AG08395 (cell line): ENCODE measurements around the gene LRRN4CL.

Source experiments
- DNase-seq: peaks from one replicate; pipeline ENCODE4 v3.0.0; 2012; ENCODE audit warnings: mixed read lengths, low spot score

LRRN4CL gene

DNA sequence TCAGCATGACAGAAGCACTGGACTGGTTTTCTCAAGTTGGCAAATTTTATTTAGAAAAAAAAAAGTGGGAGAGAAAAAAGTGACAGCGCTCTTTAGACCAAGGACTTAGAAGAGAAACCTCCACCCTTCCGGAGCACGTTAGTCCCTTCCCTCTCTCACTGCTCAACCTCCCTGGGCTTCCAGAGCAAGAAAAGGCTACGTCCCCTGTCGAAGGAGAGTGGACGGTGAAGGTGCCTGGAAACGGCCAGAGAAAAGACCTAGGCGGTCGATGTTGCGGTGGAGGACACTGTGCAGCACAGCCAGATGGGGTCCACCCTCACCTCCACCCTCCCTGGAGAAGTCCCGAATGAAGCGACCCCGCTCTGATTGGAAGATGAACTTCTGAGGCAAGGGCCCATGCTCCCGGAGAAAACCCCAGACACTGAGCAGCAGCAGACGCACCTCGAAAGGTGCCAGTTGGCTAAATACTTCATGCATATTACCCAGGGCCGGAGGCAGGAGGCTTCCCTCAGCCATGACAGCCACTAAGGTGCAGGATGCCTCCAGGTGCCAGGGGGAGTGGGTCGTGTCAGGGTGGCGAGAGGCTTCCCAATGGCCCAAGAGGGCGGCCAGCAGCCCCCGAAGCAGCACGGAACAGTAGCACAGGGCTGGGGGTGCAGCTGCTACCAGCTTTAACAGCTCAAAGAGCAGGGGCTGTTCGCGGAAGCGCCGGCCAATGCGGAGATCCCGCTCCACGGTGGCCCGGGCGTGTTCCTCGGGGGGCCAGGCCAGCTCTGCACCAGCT lies 42.3 kb downstream of the LRRN4CL start:
- no peak for DNase-seq

DNA sequence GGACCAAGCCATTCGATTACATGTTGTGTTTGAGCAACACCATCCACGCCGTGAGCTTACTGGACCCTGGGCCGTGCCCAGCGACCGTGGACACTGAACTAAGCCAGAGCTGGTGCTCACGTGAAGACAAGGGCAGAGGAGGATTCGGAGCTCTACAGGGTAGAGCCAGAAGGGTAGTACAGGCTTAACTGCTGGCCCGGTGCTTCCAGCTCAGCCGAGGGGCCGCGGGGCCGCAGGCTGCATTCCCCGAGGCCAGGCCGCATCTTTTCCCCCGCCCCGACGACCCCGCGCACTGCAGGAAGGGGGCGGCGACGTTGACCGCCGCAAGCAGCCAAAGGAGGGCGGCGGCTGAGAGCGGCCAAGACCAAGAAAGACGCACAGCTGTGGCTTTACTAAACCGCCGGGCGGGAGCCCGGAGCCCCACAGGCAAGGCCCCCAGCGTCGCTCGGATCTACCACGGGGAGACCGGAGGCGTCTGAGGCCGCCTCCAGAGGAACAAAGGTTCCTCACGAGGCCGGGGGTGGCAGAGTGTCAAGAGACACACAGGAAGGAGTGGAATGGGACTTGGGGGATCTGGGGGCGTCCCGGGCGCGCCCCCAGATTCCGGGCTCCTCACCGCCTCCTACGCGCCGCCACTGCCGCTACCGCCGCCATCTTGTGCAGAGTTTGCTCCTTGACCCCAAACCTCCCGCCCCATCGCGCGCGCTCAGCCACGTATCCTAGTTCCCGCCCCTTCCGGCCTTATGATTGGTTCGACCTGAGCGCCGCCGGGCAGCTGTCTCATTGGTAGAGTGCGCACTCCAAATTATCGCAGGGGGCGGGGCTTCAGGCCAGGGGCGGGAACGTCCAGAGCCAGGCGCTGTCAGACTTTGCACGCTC lies 43.1 kb downstream of the LRRN4CL start, which contains the start of gene GANAB:
Gene GANAB (minus strand): TSS at position 668 of the 879 bp plus-strand sequence. CDS start 14 bp downstream, at position 654.
- peak; percentile 100 for DNase-seq

DNA sequence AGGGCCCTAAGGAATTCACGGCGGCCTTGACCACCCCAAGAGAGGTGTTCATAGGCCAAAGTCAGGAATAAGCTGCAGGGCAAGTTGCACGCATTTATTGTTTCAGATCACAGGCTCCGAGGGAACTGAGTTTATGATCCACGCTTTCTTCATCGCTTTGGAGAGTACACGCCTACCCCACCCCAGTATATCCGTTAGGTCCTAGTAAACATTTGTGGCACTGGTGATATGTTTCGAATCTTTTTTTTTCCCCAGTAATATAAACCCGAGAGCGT lies 43.7 kb downstream of the LRRN4CL start:
- DNase-seq = no peak

DNA sequence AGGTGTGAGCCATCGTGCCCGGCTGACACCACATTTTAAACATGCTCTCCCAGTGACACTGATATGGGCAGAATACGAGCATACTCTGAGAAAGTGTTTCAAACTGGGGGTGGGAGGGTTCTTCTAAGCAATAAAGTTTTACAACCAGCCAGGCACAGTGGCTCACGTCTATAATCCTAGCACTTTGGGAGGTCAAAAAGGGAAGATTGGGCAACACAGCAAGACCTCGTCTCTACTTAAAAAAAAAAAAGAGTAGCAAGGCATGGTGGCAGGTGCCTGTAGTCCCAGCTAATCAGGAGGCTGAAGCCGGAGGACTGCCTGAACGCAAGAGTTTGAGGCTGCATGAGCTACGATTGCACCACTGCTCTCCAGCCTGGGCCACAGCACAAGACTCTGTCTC lies 45.1 kb downstream of the LRRN4CL start:
- no peak for DNase-seq
